ENCODE data around the gene FASLG.

- TF ChIP-seq POLR2AphosphoS5 (IDR thresholded peaks at IDR 0.05; ENCODE audit: low read depth, low read length) (no peak), REST (IDR thresholded peaks at IDR 0.05; ENCODE audit: insufficient read depth in 1 of 2, low read depth in 2 of 2, low read length in 2 of 2) (no peak)
These were observed 45.1 kb downstream of the FASLG start for GRCh38 chr1:172704001-172704400.
